Measurements from ENCODE around the gene FRMD4B. TPM values are rescaled to one million over a fixed set of nuclear protein-coding genes. Genes with fewer than 3 reads are reported as not detected.

Gene FRMD4B
- total and polyA plus RNA-seq, 12 donors = 5.5 to 165 (median 17.4) TPM

- peak in 1 of 2 donors; percentile 8 for TF ChIP-seq POLR2A (IDR thresholded peaks at IDR 0.05)
- TF ChIP-seq CTCF (IDR thresholded peaks at IDR 0.05) = no peak
- Histone ChIP-seq H3K4me1 (replicated peaks in 1 of 2) (peaks cover 0 to 5% of the 10 kb centered on the region in 2 donors), H3K4me3 (peak overlapping the region in 1 of 4 donors; percentile 34), H3K27me3 (no peaks in the 10 kb centered on the region), H3K9me3 (replicated peaks in 1 of 3) (no peaks in the 10 kb centered on the region), H3K27ac (peak overlapping the region in 2 of 5 donors; percentile 28 to 30), H3K36me3 (replicated peaks in 1 of 2) (no peaks in the 10 kb centered on the region)
- 61 to 75% (median 66%) methylated on average over 15 of the region's 15 CpGs for WGBS, 4 donors
- intact Hi-C loops (cut with DNase I) = no loop called here
- DNase-seq = peak in 4 of 7 donors; percentile 26 to 70 (median 38)
Observed at GRCh38 chr3:69353503-69353902, 32.4 kb downstream of the FRMD4B start.

DNA sequence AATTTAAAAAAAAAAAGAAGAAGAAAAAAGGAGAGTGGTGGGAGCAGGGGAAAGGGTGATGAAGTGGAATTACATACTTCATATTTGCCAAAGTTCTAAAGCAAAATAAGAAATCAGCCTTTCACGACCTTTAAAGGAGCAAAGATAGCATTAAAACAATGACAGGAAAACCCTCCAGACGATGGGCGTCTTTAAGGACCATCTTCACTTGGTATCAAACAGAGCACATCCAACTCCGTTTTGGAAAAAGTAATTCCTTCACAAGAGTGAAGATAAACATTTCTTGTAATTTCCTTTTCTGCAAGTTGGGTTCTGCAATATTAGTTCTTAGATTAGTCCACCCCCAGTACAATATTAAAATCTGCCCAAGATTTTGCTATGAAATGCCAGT is 32.8 kb downstream of the FRMD4B start:
- peaks cover 0 to 5% of the 10 kb centered on the region in 2 donors for H3K4me1 ChIP-seq (replicated peaks in 1 of 2)
- intact Hi-C loops (cut with DNase I) = no loop called here
- 48 to 58% (median 53%) methylated on average over 4 of the region's 4 CpGs for WGBS, 4 donors

DNA sequence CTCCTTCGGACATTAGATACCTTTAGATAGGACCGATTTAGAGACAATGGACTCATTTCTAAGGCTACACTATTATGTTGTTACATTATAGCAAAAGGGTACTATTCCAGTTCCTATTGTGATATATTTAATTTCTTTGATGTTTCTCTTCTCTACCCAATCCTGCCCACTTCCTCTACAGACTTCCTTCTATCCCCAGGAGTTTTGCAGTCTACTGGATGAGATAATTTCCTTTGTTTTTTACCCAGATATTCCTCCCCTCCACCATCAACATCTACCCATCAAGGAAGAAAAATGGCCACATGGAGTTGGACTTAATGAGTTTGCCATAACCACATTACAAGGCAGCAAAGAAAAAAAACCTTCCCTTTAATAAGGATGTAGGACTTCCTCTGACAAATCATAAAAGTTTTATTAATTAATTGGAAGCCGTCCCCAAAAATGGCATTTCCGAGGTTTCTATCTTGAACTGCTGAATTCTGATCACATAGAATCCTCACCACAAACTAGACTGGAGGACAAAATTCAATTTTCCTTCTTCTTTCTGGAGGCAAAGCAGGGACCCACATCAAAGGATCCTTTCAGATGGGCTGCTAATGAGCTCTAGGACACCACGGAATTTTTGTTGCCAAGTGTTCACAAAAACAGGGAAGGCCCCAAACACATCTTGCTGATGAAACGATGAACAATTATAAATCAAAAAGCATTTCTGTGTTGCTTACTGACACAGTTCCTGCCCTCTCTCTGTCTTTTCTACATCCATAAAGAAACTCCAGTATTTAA is 33.4 kb downstream of the FRMD4B start:
- no peak for TF ChIP-seq POLR2A (IDR thresholded peaks at IDR 0.05)
- TF ChIP-seq CTCF (IDR thresholded peaks at IDR 0.05) = no peak
- H3K4me1 ChIP-seq (replicated peaks in 1 of 2) = peaks cover 0 to 5% of the 10 kb centered on the region in 2 donors
- DNase-seq = no peak
- no peaks in the 10 kb centered on the region for H3K9me3 ChIP-seq (replicated peaks in 1 of 3)
- peak overlapping the region in 2 of 5 donors; percentile 28 to 64 for H3K27ac ChIP-seq
- H3K27me3 ChIP-seq = no peaks in the 10 kb centered on the region
- H3K36me3 ChIP-seq (replicated peaks in 1 of 2) = no peaks in the 10 kb centered on the region
- H3K4me3 ChIP-seq = peak overlapping the region in 1 of 4 donors; percentile 34
- 58 to 69% (median 59%) methylated on average over 6 of the region's 6 CpGs for WGBS, 4 donors
- intact Hi-C loops (cut with DNase I) = no loop called here

More for the DNA sequence above, 32.8 kb downstream of the FRMD4B start:
- H3K4me3 ChIP-seq = peak overlapping the region in 1 of 4 donors; percentile 34
- peak overlapping the region in 2 of 5 donors; percentile 28 to 30 for H3K27ac ChIP-seq
- H3K27me3 ChIP-seq = no peaks in the 10 kb centered on the region
- no peaks in the 10 kb centered on the region for H3K9me3 ChIP-seq (replicated peaks in 1 of 3)
- TF ChIP-seq CTCF (IDR thresholded peaks at IDR 0.05) (no peak), POLR2A (IDR thresholded peaks at IDR 0.05) (no peak)
- no peak for DNase-seq
- H3K36me3 ChIP-seq (replicated peaks in 1 of 2) = no peaks in the 10 kb centered on the region

GRCh38 chr3:69343875-69344274 is 42.0 kb downstream of the FRMD4B start:
- H3K36me3 ChIP-seq (replicated peaks in 1 of 2) = no peaks in the 10 kb centered on the region
- H3K27ac ChIP-seq = no peak overlapping the region
- H3K9me3 ChIP-seq (replicated peaks in 1 of 3) = no peaks in the 10 kb centered on the region
- no peaks in the 10 kb centered on the region for H3K27me3 ChIP-seq
- DNase-seq = no peak
- 70 to 98% (median 93%) methylated on average over 4 of the region's 4 CpGs for WGBS, 4 donors
- H3K4me1 ChIP-seq (replicated peaks in 1 of 2) = peaks cover 0 to 14% of the 10 kb centered on the region in 2 donors
- no peak overlapping the region for H3K4me3 ChIP-seq
- TF ChIP-seq POLR2A (IDR thresholded peaks at IDR 0.05) = no peak
- TF ChIP-seq CTCF (IDR thresholded peaks at IDR 0.05) = no peak
- intact Hi-C loops (cut with DNase I) = no loop called here

All from adrenal gland (tissue), 12 donors.